ENCODE measurements around the gene RAVER1.

GRCh38 chr19:10285393-10285792, 47.9 kb downstream of the RAVER1 start:
- TF ChIP-seq POLR2A (IDR thresholded peaks at IDR 0.05; ENCODE audit: low read depth, low read length) (no peak), CTCF (IDR thresholded peaks at IDR 0.05; ENCODE audit: extremely low read depth in 1 of 2, insufficient read depth in 1 of 2, low read depth in 1 of 2, low read length in 2 of 2) (no peak), MAX (IDR thresholded peaks at IDR 0.05; ENCODE audit: insufficient read depth, insufficient read length) (no peak), EZH2 (IDR thresholded peaks at IDR 0.05; ENCODE audit: borderline replicate concordance, low read depth, low read length, severe bottlenecking) (no peak), POLR2AphosphoS5 (IDR thresholded peaks at IDR 0.05; ENCODE audit: insufficient read depth, low read depth, low read length) (no peak), FOS (IDR thresholded peaks at IDR 0.05; ENCODE audit: borderline replicate concordance, insufficient read depth, low read length) (no peak)

All from endothelial cell of umbilical vein (primary cell).